ENCODE data around the gene KCNQ5. TPM values are rescaled to one million over a fixed set of nuclear protein-coding genes. Genes with fewer than 3 reads are reported as not detected.

KCNQ5 gene
- total RNA-seq, 6 experiments from 2014 or later, result 16.3 to 35.5 (median 20.2) TPM

DNA sequence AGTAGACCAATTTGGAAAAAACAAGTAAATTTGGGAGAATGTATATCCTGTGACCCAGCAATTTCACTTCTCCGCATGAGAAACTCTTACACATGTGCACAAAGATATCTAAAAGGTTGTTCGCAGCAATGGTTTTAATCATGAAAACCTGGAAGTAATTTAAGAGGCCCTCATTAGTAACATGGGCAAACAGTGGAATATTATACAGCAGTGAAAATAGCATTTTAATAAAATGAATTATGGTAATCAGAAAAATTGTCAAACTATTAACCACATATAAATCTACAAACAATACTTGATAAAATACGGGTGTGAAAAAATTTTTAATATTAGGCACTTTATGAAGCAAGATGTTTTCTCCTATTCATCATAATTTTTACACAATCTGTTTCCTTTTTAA lies 74.2 kb downstream of the KCNQ5 start:
- DNase-seq, result no peak
- Mint-ChIP-seq H3K27me3 (ENCODE audit: insufficient read depth) (no peaks in the 10 kb centered on the region; the same call in 1 of the 2 replicates), H3K9me3 (no peaks in the 10 kb centered on the region), H3K4me1 (ENCODE audit: low read depth) (peaks cover 15% of the 10 kb centered on the region), H3K4me3 (no peak overlapping the region), H3K36me3 (ENCODE audit: low read depth) (peaks cover 25% of the 10 kb centered on the region), H3K27ac (no peak overlapping the region)
- TF ChIP-seq, protein P1, sequence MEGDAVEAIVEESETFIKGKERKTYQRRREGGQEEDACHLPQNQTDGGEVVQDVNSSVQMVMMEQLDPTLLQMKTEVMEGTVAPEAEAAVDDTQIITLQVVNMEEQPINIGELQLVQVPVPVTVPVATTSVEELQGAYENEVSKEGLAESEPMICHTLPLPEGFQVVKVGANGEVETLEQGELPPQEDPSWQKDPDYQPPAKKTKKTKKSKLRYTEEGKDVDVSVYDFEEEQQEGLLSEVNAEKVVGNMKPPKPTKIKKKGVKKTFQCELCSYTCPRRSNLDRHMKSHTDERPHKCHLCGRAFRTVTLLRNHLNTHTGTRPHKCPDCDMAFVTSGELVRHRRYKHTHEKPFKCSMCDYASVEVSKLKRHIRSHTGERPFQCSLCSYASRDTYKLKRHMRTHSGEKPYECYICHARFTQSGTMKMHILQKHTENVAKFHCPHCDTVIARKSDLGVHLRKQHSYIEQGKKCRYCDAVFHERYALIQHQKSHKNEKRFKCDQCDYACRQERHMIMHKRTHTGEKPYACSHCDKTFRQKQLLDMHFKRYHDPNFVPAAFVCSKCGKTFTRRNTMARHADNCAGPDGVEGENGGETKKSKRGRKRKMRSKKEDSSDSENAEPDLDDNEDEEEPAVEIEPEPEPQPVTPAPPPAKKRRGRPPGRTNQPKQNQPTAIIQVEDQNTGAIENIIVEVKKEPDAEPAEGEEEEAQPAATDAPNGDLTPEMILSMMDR (IDR thresholded peaks at IDR 0.05), result no peak

DNA sequence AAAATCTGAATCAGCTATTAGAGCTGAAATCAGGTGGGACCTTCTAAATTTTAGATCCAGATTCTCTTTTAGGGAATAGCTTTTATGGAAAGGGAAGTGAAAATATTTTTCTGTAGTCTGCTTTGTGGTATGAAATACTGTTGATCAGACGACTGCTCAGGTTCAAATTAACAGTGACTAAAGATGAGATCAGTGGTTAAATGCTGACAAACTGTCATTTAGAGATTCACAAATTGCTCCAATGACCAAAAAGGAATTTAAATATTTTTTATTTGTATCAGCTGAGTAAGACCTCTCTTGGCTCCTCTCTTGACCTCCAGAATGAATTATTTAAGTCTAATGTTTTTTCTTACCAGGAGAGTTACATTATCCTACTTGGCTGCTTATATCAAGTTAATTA lies 77.3 kb downstream of the KCNQ5 start:
- peaks cover 22% of the 10 kb centered on the region for H3K4me1 Mint-ChIP-seq (ENCODE audit: low read depth)
- no peak for DNase-seq
- H3K27ac Mint-ChIP-seq, result peak overlapping the region; percentile 9
- no peak overlapping the region for H3K4me3 Mint-ChIP-seq
- no peaks in the 10 kb centered on the region; the same call in 1 of the 2 replicates for H3K27me3 Mint-ChIP-seq (ENCODE audit: insufficient read depth)
- H3K36me3 Mint-ChIP-seq (ENCODE audit: low read depth), result peaks cover 19% of the 10 kb centered on the region
- no peaks in the 10 kb centered on the region for H3K9me3 Mint-ChIP-seq
- TF ChIP-seq, protein P1 (IDR thresholded peaks at IDR 0.05), result no peak

DNA sequence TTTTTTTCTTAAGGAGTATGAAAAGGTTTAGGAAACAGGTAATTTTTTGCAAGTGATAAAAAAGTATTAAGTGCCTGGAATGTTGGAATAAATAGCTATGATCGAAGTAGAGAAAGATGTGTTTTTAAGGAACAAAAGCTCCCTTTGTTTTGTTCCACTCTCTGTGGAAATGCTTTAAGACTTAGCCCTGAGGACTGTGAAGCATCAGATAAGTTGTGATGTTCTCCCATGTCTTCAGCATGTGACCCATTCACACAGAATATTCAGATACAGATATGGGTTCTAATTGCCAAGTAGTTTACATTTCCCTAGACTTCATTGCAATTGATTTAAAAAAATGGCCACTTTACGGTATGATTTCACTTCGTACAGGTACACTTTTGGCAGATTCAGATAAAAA lies 80.6 kb downstream of the KCNQ5 start:
- no peak overlapping the region for H3K4me3 Mint-ChIP-seq
- TF ChIP-seq, protein P1 (IDR thresholded peaks at IDR 0.05), result no peak
- no peak for DNase-seq
- no peaks in the 10 kb centered on the region for H3K27me3 Mint-ChIP-seq (ENCODE audit: insufficient read depth)
- peaks cover 29% of the 10 kb centered on the region for H3K4me1 Mint-ChIP-seq (ENCODE audit: low read depth)
- H3K27ac Mint-ChIP-seq, result no peak overlapping the region
- H3K9me3 Mint-ChIP-seq, result no peaks in the 10 kb centered on the region
- H3K36me3 Mint-ChIP-seq (ENCODE audit: low read depth), result no peaks in the 10 kb centered on the region; the same call in 1 of the 2 replicates

DNA sequence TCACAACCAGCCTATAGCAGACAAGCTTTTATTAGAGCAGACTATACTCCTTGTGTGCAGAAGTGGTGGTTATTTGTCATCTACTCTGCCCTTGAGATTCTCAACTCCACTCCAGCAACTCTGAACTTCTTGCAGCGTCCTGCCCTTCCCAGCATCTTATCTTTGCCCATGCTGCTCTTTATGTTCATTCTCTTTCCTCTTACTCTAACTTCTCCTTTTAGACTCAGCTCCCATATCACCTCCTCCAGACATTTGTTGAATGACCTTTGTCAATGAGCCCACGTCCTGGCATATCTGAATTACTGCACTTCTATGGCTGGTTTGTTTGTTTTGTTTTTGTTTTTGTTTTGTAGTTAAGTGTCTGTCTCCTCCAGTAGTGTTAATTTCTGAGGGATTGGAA lies 81.2 kb downstream of the KCNQ5 start:
- no peak for DNase-seq
- Mint-ChIP-seq H3K27me3 (ENCODE audit: insufficient read depth) (no peaks in the 10 kb centered on the region), H3K27ac (no peak overlapping the region; the same call in 1 of the 2 replicates), H3K4me1 (ENCODE audit: low read depth) (peaks cover 29% of the 10 kb centered on the region), H3K36me3 (ENCODE audit: low read depth) (no peaks in the 10 kb centered on the region; the same call in 1 of the 2 replicates), H3K9me3 (no peaks in the 10 kb centered on the region), H3K4me3 (no peak overlapping the region)
- TF ChIP-seq, protein P1 (IDR thresholded peaks at IDR 0.05), result no peak

DNA sequence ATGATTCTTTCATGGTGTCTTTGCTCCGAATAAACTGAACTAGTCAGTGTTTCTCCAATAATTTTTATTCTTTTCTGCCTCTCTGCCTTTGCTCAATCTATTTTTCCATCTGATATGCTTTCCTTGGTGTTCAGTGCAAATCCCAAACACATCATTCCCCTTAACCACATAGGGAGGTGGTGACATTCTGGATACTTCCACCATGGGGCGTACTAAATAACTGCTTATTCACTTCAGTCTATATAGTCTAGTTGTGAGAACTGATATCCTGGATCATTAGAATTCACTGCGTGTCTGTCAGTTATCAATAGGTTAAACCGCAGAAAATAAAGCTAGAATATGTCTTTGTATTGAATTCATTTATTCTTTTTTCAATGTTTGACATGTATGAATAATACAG lies 83.1 kb downstream of the KCNQ5 start:
- Mint-ChIP-seq H3K4me1 (ENCODE audit: low read depth) (peaks cover 21% of the 10 kb centered on the region), H3K4me3 (no peak overlapping the region), H3K9me3 (no peaks in the 10 kb centered on the region; the same call in 1 of the 2 replicates), H3K27me3 (ENCODE audit: insufficient read depth) (no peaks in the 10 kb centered on the region), H3K27ac (no peak overlapping the region; the same call in 1 of the 2 replicates), H3K36me3 (ENCODE audit: low read depth) (peaks cover 4% of the 10 kb centered on the region)
- DNase-seq, result no peak
- TF ChIP-seq, protein P1 (IDR thresholded peaks at IDR 0.05), result peak; percentile 45; the same call in 1 of the 2 replicates

DNA sequence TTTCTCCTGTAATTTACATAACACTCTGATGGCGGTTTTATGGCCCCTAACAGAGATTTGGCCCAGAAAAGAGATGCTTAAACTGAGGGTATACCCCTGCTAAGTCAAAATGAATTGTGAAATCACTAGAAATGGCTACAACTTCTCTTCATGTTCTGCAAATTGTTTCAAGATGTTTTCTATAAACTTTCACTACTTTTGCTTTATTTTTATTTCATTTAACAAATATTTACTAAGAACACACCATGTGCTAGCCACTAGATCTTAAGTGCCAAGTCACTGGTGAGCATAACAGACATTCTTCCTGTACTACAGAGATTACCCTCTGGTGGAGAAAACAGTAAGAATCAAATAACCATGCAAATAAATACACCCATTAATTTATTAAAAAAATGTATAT lies 87.6 kb downstream of the KCNQ5 start:
- no peaks in the 10 kb centered on the region for H3K27me3 Mint-ChIP-seq (ENCODE audit: insufficient read depth)
- H3K9me3 Mint-ChIP-seq, result no peaks in the 10 kb centered on the region; the same call in 1 of the 2 replicates
- DNase-seq, result peak; percentile 22
- no peak overlapping the region for H3K4me3 Mint-ChIP-seq
- TF ChIP-seq, protein P1 (IDR thresholded peaks at IDR 0.05), result peak; percentile 43
- peaks cover 28% of the 10 kb centered on the region for H3K4me1 Mint-ChIP-seq (ENCODE audit: low read depth)
- H3K27ac Mint-ChIP-seq, result no peak overlapping the region
- H3K36me3 Mint-ChIP-seq (ENCODE audit: low read depth), result peaks cover 22% of the 10 kb centered on the region

All from HFFc6 (cell line).